ENCODE data around the gene GMDS.

- TF ChIP-seq CTCF (conservative IDR thresholded peaks at IDR 0.05; ENCODE audit: low read depth in 2 of 2) (peak; percentile 36 to 59; a peak in 3 of 4 replicates), JUNB (IDR thresholded peaks at IDR 0.05; ENCODE audit: unreplicated experiment) (no peak), ETS1 (IDR thresholded peaks at IDR 0.05) (no peak), REST (IDR thresholded peaks at IDR 0.05; ENCODE audit: unreplicated experiment) (no peak), ZNF114 (CRISPR knock-in tag; IDR thresholded peaks at IDR 0.05) (no peak), EZH2 (IDR thresholded peaks at IDR 0.05; ENCODE audit: low read depth, unreplicated experiment) (no peak), EZH2phosphoT487 (IDR thresholded peaks at IDR 0.05; ENCODE audit: unreplicated experiment) (no peak), POLR2AphosphoS5 (IDR thresholded peaks at IDR 0.05; ENCODE audit: low read depth) (no peak), CREB1 (CRISPR knock-in tag; IDR thresholded peaks at IDR 0.05; ENCODE audit: low read depth) (no peak), NANOG (IDR thresholded peaks at IDR 0.05; ENCODE audit: borderline replicate concordance) (no peak)
These were observed 208.0 kb downstream of the GMDS start for GRCh38 chr6:2037237-2037926.
